Measurements from ENCODE around the gene PRDM16.

The PRDM16 gene

DNA sequence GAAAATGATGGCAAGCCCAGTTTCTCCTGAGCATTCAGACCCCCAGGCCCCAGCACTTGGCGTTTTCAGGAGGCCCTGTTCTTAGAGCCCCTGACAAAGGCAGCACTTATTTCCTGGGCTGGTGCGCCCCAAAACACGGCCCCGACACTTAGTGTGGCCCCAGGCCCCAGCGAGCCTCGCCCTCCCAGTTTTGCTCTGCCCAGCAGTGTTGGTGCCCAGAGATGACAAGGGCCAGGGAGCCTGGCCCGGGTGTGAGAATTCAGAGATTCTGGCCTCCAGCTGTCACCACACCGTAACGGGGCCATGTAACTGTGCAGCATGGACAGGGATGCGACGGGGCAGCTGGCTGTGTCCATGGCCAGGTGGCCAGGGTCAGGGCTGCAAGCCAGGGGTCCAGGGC is 367.4 kb downstream of the PRDM16 start:
- H3K4me3 ChIP-seq (ENCODE audit: low read length, poor library complexity, severe bottlenecking): no peak overlapping the region

DNA sequence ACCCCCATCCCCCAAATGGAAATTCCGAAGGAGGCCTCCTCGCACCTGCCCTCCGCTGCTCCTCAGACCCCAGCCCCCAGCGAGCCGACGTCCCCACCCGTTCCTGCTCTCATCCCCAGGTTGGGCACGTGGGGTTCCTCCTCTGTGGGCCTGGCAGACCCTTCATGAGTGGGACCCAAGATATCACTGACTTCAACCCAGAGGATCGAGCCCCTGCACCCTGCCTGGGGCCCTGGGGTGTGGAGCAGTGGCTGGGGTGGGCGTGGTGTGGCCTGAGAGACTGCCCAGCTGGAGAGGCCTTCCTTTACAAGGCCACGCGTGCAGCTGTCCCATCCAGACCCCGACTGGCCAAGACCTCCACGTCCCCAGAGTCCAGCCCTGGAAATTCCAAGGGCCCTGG is 367.9 kb downstream of the PRDM16 start:
- H4K20me1 ChIP-seq (ENCODE audit: insufficient read depth, low read length, poor library complexity, severe bottlenecking): no peaks in the 10 kb centered on the region
- H3K27me3 ChIP-seq (ENCODE audit: insufficient read depth, low read length, poor library complexity, severe bottlenecking): no peaks in the 10 kb centered on the region
- no peak overlapping the region for H3K9ac ChIP-seq (ENCODE audit: low read depth, low read length, poor library complexity, severe bottlenecking)
- H3K4me2 ChIP-seq (ENCODE audit: low read depth, low read length, poor library complexity, severe bottlenecking): no peak overlapping the region
- no peak overlapping the region for H2AFZ ChIP-seq (ENCODE audit: low read length)
- no peaks in the 10 kb centered on the region for H3K9me3 ChIP-seq (ENCODE audit: insufficient read depth, low read depth, low read length)
- no peaks in the 10 kb centered on the region for H3K79me2 ChIP-seq (ENCODE audit: insufficient read depth, low read length)
- no peaks in the 10 kb centered on the region for H3F3A ChIP-seq (ENCODE audit: low read depth)
- no peaks in the 10 kb centered on the region for H3K4me1 ChIP-seq (ENCODE audit: insufficient read depth, low read length, poor library complexity, severe bottlenecking)
- H3K9me2 ChIP-seq (replicated peaks; ENCODE audit: low read depth, low read length): no peaks in the 10 kb centered on the region
- H3K4me3 ChIP-seq (ENCODE audit: low read length, poor library complexity, severe bottlenecking): no peak overlapping the region
- TF ChIP-seq, protein P1, sequence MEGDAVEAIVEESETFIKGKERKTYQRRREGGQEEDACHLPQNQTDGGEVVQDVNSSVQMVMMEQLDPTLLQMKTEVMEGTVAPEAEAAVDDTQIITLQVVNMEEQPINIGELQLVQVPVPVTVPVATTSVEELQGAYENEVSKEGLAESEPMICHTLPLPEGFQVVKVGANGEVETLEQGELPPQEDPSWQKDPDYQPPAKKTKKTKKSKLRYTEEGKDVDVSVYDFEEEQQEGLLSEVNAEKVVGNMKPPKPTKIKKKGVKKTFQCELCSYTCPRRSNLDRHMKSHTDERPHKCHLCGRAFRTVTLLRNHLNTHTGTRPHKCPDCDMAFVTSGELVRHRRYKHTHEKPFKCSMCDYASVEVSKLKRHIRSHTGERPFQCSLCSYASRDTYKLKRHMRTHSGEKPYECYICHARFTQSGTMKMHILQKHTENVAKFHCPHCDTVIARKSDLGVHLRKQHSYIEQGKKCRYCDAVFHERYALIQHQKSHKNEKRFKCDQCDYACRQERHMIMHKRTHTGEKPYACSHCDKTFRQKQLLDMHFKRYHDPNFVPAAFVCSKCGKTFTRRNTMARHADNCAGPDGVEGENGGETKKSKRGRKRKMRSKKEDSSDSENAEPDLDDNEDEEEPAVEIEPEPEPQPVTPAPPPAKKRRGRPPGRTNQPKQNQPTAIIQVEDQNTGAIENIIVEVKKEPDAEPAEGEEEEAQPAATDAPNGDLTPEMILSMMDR (conservative IDR thresholded peaks at IDR 0.05; ENCODE audit: low read length): no peak
- no peak for TF ChIP-seq EZH2phosphoT487 (IDR thresholded peaks at IDR 0.05; ENCODE audit: borderline replicate concordance)
- H3K36me3 ChIP-seq (ENCODE audit: insufficient read depth, low read length): no peaks in the 10 kb centered on the region

More for the DNA sequence above, 367.4 kb downstream of the PRDM16 start:
- no peak overlapping the region for H2AFZ ChIP-seq (ENCODE audit: low read length)
- no peaks in the 10 kb centered on the region for H3K4me1 ChIP-seq (ENCODE audit: insufficient read depth, low read length, poor library complexity, severe bottlenecking)
- H3K27me3 ChIP-seq (ENCODE audit: insufficient read depth, low read length, poor library complexity, severe bottlenecking): no peaks in the 10 kb centered on the region
- no peaks in the 10 kb centered on the region for H4K20me1 ChIP-seq (ENCODE audit: insufficient read depth, low read length, poor library complexity, severe bottlenecking)
- H3K36me3 ChIP-seq (ENCODE audit: insufficient read depth, low read length): no peaks in the 10 kb centered on the region
- TF ChIP-seq, protein P1 (conservative IDR thresholded peaks at IDR 0.05; ENCODE audit: low read length): no peak
- TF ChIP-seq EZH2phosphoT487 (IDR thresholded peaks at IDR 0.05; ENCODE audit: borderline replicate concordance): no peak
- H3K4me2 ChIP-seq (ENCODE audit: low read depth, low read length, poor library complexity, severe bottlenecking): no peak overlapping the region
- no peaks in the 10 kb centered on the region for H3K9me3 ChIP-seq (ENCODE audit: insufficient read depth, low read depth, low read length)
- no peaks in the 10 kb centered on the region for H3K9me2 ChIP-seq (replicated peaks; ENCODE audit: low read depth, low read length)
- no peak overlapping the region for H3K9ac ChIP-seq (ENCODE audit: low read depth, low read length, poor library complexity, severe bottlenecking)
- no peaks in the 10 kb centered on the region for H3K79me2 ChIP-seq (ENCODE audit: insufficient read depth, low read length)
- H3F3A ChIP-seq (ENCODE audit: low read depth): no peaks in the 10 kb centered on the region

DNA sequence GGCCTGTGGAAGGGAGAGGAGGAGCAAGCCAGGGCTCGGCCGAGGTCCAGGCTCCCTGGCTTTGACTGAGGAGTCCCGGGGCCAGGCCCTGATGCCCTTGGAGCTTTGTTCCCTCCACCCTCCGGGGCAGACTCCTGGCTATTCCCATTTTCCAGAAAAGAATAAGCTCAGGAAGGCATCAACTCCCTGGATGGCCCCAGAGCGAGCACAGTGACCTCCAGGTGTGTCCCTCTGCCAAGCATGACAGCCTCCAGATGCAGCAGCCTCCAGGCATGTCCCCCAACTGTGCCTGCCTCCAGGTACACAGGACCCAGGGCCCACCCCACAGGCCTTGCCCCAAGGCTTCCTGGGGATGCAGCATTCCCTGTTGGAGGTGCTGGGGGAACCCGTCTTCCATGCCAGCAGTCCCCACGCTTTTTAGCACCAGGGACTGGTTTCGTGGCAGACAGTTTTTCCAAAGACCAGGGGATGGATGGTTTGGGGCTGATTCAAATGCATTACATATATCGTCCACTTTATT is 369.7 kb downstream of the PRDM16 start:
- no peak overlapping the region for H2AFZ ChIP-seq (ENCODE audit: low read length)
- no peak overlapping the region for H3K4me2 ChIP-seq (ENCODE audit: low read depth, low read length, poor library complexity, severe bottlenecking)
- H3K27me3 ChIP-seq (ENCODE audit: insufficient read depth, low read length, poor library complexity, severe bottlenecking): no peaks in the 10 kb centered on the region
- H3K36me3 ChIP-seq (ENCODE audit: insufficient read depth, low read length): no peaks in the 10 kb centered on the region
- no peak overlapping the region for H3K4me3 ChIP-seq (ENCODE audit: low read length, poor library complexity, severe bottlenecking)
- no peak overlapping the region for H3K9ac ChIP-seq (ENCODE audit: low read depth, low read length, poor library complexity, severe bottlenecking)
- no peaks in the 10 kb centered on the region for H3K4me1 ChIP-seq (ENCODE audit: insufficient read depth, low read length, poor library complexity, severe bottlenecking)
- H3K9me2 ChIP-seq (replicated peaks; ENCODE audit: low read depth, low read length): no peaks in the 10 kb centered on the region
- no peak for TF ChIP-seq EZH2phosphoT487 (IDR thresholded peaks at IDR 0.05; ENCODE audit: borderline replicate concordance)
- TF ChIP-seq, protein P1 (conservative IDR thresholded peaks at IDR 0.05; ENCODE audit: low read length): no peak
- no peaks in the 10 kb centered on the region for H4K20me1 ChIP-seq (ENCODE audit: insufficient read depth, low read length, poor library complexity, severe bottlenecking)
- no peaks in the 10 kb centered on the region for H3K9me3 ChIP-seq (ENCODE audit: insufficient read depth, low read depth, low read length)
- no peaks in the 10 kb centered on the region for H3F3A ChIP-seq (ENCODE audit: low read depth)
- no peaks in the 10 kb centered on the region for H3K79me2 ChIP-seq (ENCODE audit: insufficient read depth, low read length)
